A549 (cell line): Measurements from ENCODE around the gene TRMT2B. TPM values are rescaled to one million over a fixed set of nuclear protein-coding genes. Genes with fewer than 3 reads are reported as not detected.
A peak's percentile ranks its signal among the peaks of the same experiment; 100 is the strongest.

Experiments
- ATAC-seq, 2 experiments: fragments of 200-7000 bp in 1 of 2; fragments of >200 bp in 1 of 2; cut with Nextera tagmentation in 1 of 2; cut with Tn5 transposase in 1 of 2; 3 replicates each; pipeline versions ENCODE4 v1.8.0 to v1.9.1; 2018 to 2020; ENCODE audit warnings: mild to moderate bottlenecking in 1 of 2, moderate library complexity in 1 of 2
- CTCF ChIA-PET: fragments of 300-600 bp; sonication (Branson Sonifier 250); formaldehyde crosslinking; extraction: SDS; loops from one replicate; lab custom pipeline; 2021; ENCODE audit warnings: antibody characterized with exemption, inconsistent platforms; lab: Yijun Ruan, JAX
- POLR2A ChIA-PET: fragments of 350-600 bp; formaldehyde crosslinking; extraction: SDS; loops from one replicate; lab custom pipeline; 2021; ENCODE audit warnings: antibody characterized with exemption, inconsistent platforms; lab: Yijun Ruan, JAX
- DNase-seq, 2 experiments: peaks; one replicate each; pipeline versions ENCODE4 v3.0.0 to v3.0.0-alpha.2; 2011 to 2016; ENCODE audit warnings: low read depth in 1 of 2, low spot score in 1 of 2
- FAIRE-seq: peaks from 2 replicates; lab custom pipeline; 2011; peaks lifted over from hg19 to GRCh38; lab: Jason Lieb, UNC
- H3K27ac ChIP-seq, 2 experiments: fragments of >200 bp; sonication (Bioruptor Twin); formaldehyde crosslinking; 3 replicates each; pipeline ENCODE4 v1.5.1; 2016 to 2017
- H3K4me1 ChIP-seq: fragments of >200 bp; sonication (Bioruptor Twin); formaldehyde crosslinking; 3 replicates; pipeline ENCODE4 v1.6.1; 2016
- H3K4me2 ChIP-seq: fragments of >200 bp; sonication (Bioruptor Twin); formaldehyde crosslinking; 3 replicates; pipeline ENCODE4 v1.6.1; 2016
- H3K4me3 ChIP-seq: fragments of >200 bp; sonication (Bioruptor Twin); formaldehyde crosslinking; 3 replicates; pipeline ENCODE4 v1.5.1; 2016
- H3K9me3 ChIP-seq: fragments of >200 bp; sonication (Bioruptor Twin); formaldehyde crosslinking; 3 replicates; pipeline ENCODE4 v1.6.1; 2016
- BHLHE40 ChIP-seq: IDR thresholded peaks from 2 replicates; pipeline ENCODE4 v1.6.1; 2012; ENCODE audit warnings: low read depth, low read length, inconsistent platforms
- CHD4 ChIP-seq: fragments of 200-600 bp; sonication (generic); IDR thresholded peaks from 2 replicates; pipeline ENCODE4 v1.6.1; 2016; ENCODE audit warnings: antibody characterized with exemption, mild to moderate bottlenecking, borderline replicate concordance
- E2F6 ChIP-seq: IDR thresholded peaks from 2 replicates; pipeline ENCODE4 v1.6.1; 2012; ENCODE audit warnings: low read depth, borderline replicate concordance
- EHF ChIP-seq: fragments of 250-450 bp; sonication (Bioruptor Pico); IDR thresholded peaks from 2 replicates; pipeline ENCODE4 v1.5.0; 2020; ENCODE audit warnings: mild to moderate bottlenecking
- FOSB ChIP-seq: fragments of 250-450 bp; sonication (Bioruptor Pico); IDR thresholded peaks from 2 replicates; pipeline ENCODE4 v1.5.0; 2020; ENCODE audit warnings: mild to moderate bottlenecking, moderate library complexity
- HOXB13 ChIP-seq: fragments of 250-450 bp; sonication (Bioruptor Pico); IDR thresholded peaks from 2 replicates; pipeline ENCODE4 v1.5.0; 2020; ENCODE audit warnings: low read depth, mild to moderate bottlenecking, moderate library complexity
- KDM1A ChIP-seq: fragments of 200-600 bp; sonication (generic); IDR thresholded peaks from 2 replicates; pipeline ENCODE4 v1.6.1; 2016; ENCODE audit warnings: low read depth, mild to moderate bottlenecking
- RAD21 ChIP-seq, 2 experiments: fragments of >200 bp in 1 of 2; sonication (Bioruptor Twin) in 1 of 2; formaldehyde crosslinking in 1 of 2; IDR thresholded peaks in 1 of 2; conservative IDR thresholded peaks in 1 of 2; 2 replicates in 1 of 2; 3 replicates in 1 of 2; pipeline ENCODE4 v1.6.1; 2012 to 2018; ENCODE audit warnings: inconsistent platforms in 1 of 2
- RFX5 ChIP-seq: fragments of 450-650 bp; IDR thresholded peaks from 2 replicates; pipeline ENCODE4 v1.7.1; 2014; ENCODE audit warnings: antibody characterized with exemption, mild to moderate bottlenecking, moderate library complexity
- TP53 ChIP-seq: fragments of 250-450 bp; sonication (Bioruptor Pico); IDR thresholded peaks from 2 replicates; pipeline ENCODE4 v1.5.0; 2021; ENCODE audit warnings: mild to moderate bottlenecking, moderate library complexity
- ZC3H11A ChIP-seq: fragments of 450-650 bp; IDR thresholded peaks from 2 replicates; pipeline ENCODE4 v1.6.1; 2014; ENCODE audit warnings: antibody characterized with exemption, mild to moderate bottlenecking
- ZSCAN20 ChIP-seq: fragments of 250-450 bp; sonication (Bioruptor Pico); IDR thresholded peaks from 2 replicates; pipeline ENCODE4 v1.8.0; 2022; ENCODE audit warnings: mild to moderate bottlenecking, moderate library complexity
- WGBS: methylation state at CpG from one replicate; pipeline ENCODE4 v1.1.6; 2017; ENCODE audit errors: missing lambda C conversion rate; 5-methylcytosine and 5-hydroxymethylcytosine counted together
- polyA plus RNA-seq, 4 experiments: library from polyadenylated mRNA; depleted of rRNA in 3 of 4; stranded (reverse); fragments of >200 nt; fragmentation: RNase III in 1 of 4; extraction: RNeasy Plus Mini Kit Qiagen cat#74134 plus additional on column Dnase treatment in 1 of 4; gene quantifications; 2 replicates in 3 of 4; 3 replicates in 1 of 4; pipeline ENCODE4 v1.2.3, GENCODE V29; 2011 to 2017
- TF ChIP-seq, protein P1 (sequence below): fragments of 450-650 bp; IDR thresholded peaks from 2 replicates; pipeline ENCODE4 v1.6.1; 2014; ENCODE audit warnings: antibody characterized with exemption

TRMT2B gene
- polyA plus RNA-seq, 2 of the 4 experiments (the other 2 are of a cell fraction) = 14.2 to 29.1 TPM

DNA sequence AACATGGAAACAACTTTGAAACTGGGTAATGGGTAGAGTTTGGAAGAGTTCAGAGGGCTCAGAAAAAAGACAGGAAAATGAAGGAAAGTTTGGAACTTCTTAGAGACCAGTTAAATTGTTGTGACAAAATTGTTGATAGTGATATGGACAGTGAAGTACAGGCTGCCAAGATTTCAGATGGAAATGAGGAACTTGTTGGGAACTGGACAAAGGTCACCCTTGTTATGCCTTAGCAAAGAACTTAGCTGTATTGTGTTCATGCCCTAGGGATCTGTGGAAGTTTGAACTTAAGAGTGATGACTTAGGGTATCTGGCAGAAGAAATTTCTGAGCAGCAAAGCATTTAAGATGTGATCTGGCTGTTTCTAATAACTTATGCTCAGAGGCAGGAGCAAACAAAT, 87.5 kb downstream of the TRMT2B start:
- no peak overlapping the region for H3K4me3 ChIP-seq
- no peaks in the 10 kb centered on the region for H3K9me3 ChIP-seq
- no peaks in the 10 kb centered on the region for H3K4me1 ChIP-seq
- POLR2A ChIA-PET = no interaction called here
- no peak overlapping the region for H3K4me2 ChIP-seq
- no peak overlapping the region for H3K27ac ChIP-seq
- CTCF ChIA-PET = interaction anchor here (0.6 kb wide), 1 partner anchor 40 kb away, joined by 3 read pairs; no protein-coding TSS in a partner anchor
- DNase-seq = no peak
- FAIRE-seq = no peak
- TF ChIP-seq CHD4 (no peak), EHF (no peak), FOSB (CRISPR knock-in tag) (no peak), ZSCAN20 (CRISPR knock-in tag) (no peak), BHLHE40 (no peak), E2F6 (no peak), TP53 (no peak), RAD21 (conservative IDR thresholded peaks at IDR 0.05 in 1 of 2, IDR thresholded peaks at IDR 0.05 in 1 of 2) (no peak), KDM1A (no peak), RFX5 (no peak), HOXB13 (CRISPR knock-in tag) (no peak)
- no peak for ATAC-seq

GRCh38 chrX:100962811-100963210, 89.1 kb downstream of the TRMT2B start:
- CTCF ChIA-PET = no interaction called here
- FAIRE-seq = no peak
- WGBS = 63% methylated on average over 3 of the region's 3 CpGs

More at GRCh38 chrX:100962811-100963210, 89.1 kb downstream of the TRMT2B start:
- TF ChIP-seq, protein P1, sequence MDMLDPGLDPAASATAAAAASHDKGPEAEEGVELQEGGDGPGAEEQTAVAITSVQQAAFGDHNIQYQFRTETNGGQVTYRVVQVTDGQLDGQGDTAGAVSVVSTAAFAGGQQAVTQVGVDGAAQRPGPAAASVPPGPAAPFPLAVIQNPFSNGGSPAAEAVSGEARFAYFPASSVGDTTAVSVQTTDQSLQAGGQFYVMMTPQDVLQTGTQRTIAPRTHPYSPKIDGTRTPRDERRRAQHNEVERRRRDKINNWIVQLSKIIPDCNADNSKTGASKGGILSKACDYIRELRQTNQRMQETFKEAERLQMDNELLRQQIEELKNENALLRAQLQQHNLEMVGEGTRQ = no peak
- peak; percentile 31 for TF ChIP-seq ZC3H11A
- no peak overlapping the region for H3K27ac ChIP-seq
- no peaks in the 10 kb centered on the region for H3K9me3 ChIP-seq
- no peak overlapping the region for H3K4me3 ChIP-seq
- no peaks in the 10 kb centered on the region for H3K4me1 ChIP-seq
- DNase-seq (no peak), ATAC-seq (no peak)
- POLR2A ChIA-PET = no interaction called here
- H3K4me2 ChIP-seq = no peak overlapping the region

Other genes starting within 250 kb of the TRMT2B start
- 47.0 and 59.2 TPM in 2 replicates for gene CSTF2, start 231.7 kb downstream of the TRMT2B start, polyA plus RNA-seq (2011; rRNA removed)
- gene CSTF2, start 231.7 kb downstream of the TRMT2B start, polyA plus RNA-seq (2017; fragmentation: RNase III; extraction: RNeasy Plus Mini Kit Qiagen cat#74134 plus additional on column Dnase treatment) = 32.9 to 36.0 TPM (median 33.2 TPM) in 3 replicates
- gene NOX1, start 177.8 kb downstream of the TRMT2B start, polyA plus RNA-seq (2011; rRNA removed) = 1.4 and 2.4 TPM in 2 replicates
- 0.07 TPM in 1 of 3 replicates, not detected in the others for gene NOX1, start 177.8 kb downstream of the TRMT2B start, polyA plus RNA-seq (2017; fragmentation: RNase III; extraction: RNeasy Plus Mini Kit Qiagen cat#74134 plus additional on column Dnase treatment)
- gene XKRX, start 123.2 kb downstream of the TRMT2B start, polyA plus RNA-seq (2011; rRNA removed) = 0.50 and 0.65 TPM in 2 replicates
- gene XKRX, start 123.2 kb downstream of the TRMT2B start, polyA plus RNA-seq (2017; fragmentation: RNase III; extraction: RNeasy Plus Mini Kit Qiagen cat#74134 plus additional on column Dnase treatment) = 0.12 to 0.16 TPM (median 0.13 TPM) in 3 replicates
- gene ARL13A, start 82.4 kb downstream of the TRMT2B start, polyA plus RNA-seq (2011; rRNA removed) = 0.12 TPM in 1 of 2 replicates, not detected in the other
- gene ARL13A, start 82.4 kb downstream of the TRMT2B start, polyA plus RNA-seq (2017; fragmentation: RNase III; extraction: RNeasy Plus Mini Kit Qiagen cat#74134 plus additional on column Dnase treatment) = 0.08 to 0.15 TPM (median 0.10 TPM) in 3 replicates
- 0.05 TPM in 1 of 2 replicates, not detected in the other for gene TMEM35A, start 26.8 kb upstream of the TRMT2B start, polyA plus RNA-seq (2011; rRNA removed)
- not detected in 3 replicates for gene TMEM35A, start 26.8 kb upstream of the TRMT2B start, polyA plus RNA-seq (2017; fragmentation: RNase III; extraction: RNeasy Plus Mini Kit Qiagen cat#74134 plus additional on column Dnase treatment)
- gene CENPI, start 46.1 kb upstream of the TRMT2B start, polyA plus RNA-seq (2011; rRNA removed) = 20.7 and 20.9 TPM in 2 replicates
- 17.7 to 19.5 TPM (median 18.4 TPM) in 3 replicates for gene CENPI, start 46.1 kb upstream of the TRMT2B start, polyA plus RNA-seq (2017; fragmentation: RNase III; extraction: RNeasy Plus Mini Kit Qiagen cat#74134 plus additional on column Dnase treatment)
- gene DRP2, start 167.7 kb upstream of the TRMT2B start, polyA plus RNA-seq (2011; rRNA removed) = 0.62 and 0.66 TPM in 2 replicates
- 0.36 to 0.58 TPM (median 0.45 TPM) in 3 replicates for gene DRP2, start 167.7 kb upstream of the TRMT2B start, polyA plus RNA-seq (2017; fragmentation: RNase III; extraction: RNeasy Plus Mini Kit Qiagen cat#74134 plus additional on column Dnase treatment)
- 0.08 and 0.13 TPM in 2 replicates for gene TAF7L, start 239.2 kb upstream of the TRMT2B start, polyA plus RNA-seq (2011; rRNA removed)
- 0.05 to 0.08 TPM (median 0.08 TPM) in 3 replicates for gene TAF7L, start 239.2 kb upstream of the TRMT2B start, polyA plus RNA-seq (2017; fragmentation: RNase III; extraction: RNeasy Plus Mini Kit Qiagen cat#74134 plus additional on column Dnase treatment)